HS-5 (cell line): Measurements from ENCODE around the gene SLIT1.

Source experiments
- DNase-seq: peaks from one replicate; pipeline ENCODE4 v3.0.0-alpha.2; 2012; ENCODE audit warnings: low read depth

The SLIT1 gene

GRCh38 chr10:97063271-97063982 is 122.3 kb downstream of the SLIT1 start:
- no peak for DNase-seq

- DNase-seq = no peak
These were observed 123.3 kb downstream of the SLIT1 start for GRCh38 chr10:97062456-97062855.

GRCh38 chr10:97062046-97062445 is 123.7 kb downstream of the SLIT1 start:
- DNase-seq = no peak

GRCh38 chr10:97061423-97061822 is 124.3 kb downstream of the SLIT1 start:
- DNase-seq = no peak

GRCh38 chr10:97060441-97061084 is 125.2 kb downstream of the SLIT1 start:
- DNase-seq = no peak

GRCh38 chr10:97059872-97060205 is 125.9 kb downstream of the SLIT1 start:
- DNase-seq = no peak

GRCh38 chr10:97059006-97059871 is 126.5 kb downstream of the SLIT1 start:
- DNase-seq = no peak

- no peak for DNase-seq
These were observed 127.2 kb downstream of the SLIT1 start for GRCh38 chr10:97058521-97058920.

GRCh38 chr10:97057491-97058235 is 128.1 kb downstream of the SLIT1 start:
- no peak for DNase-seq

- no peak for DNase-seq
These were observed 129.6 kb downstream of the SLIT1 start for GRCh38 chr10:97056003-97056630.

- DNase-seq = no peak
These were observed 132.5 kb downstream of the SLIT1 start for GRCh38 chr10:97053276-97053675.

GRCh38 chr10:97050956-97051496 is 134.7 kb downstream of the SLIT1 start:
- DNase-seq = no peak

GRCh38 chr10:97050205-97050745 is 135.5 kb downstream of the SLIT1 start:
- DNase-seq = no peak

GRCh38 chr10:97049670-97050069 is 136.1 kb downstream of the SLIT1 start:
- DNase-seq = no peak

GRCh38 chr10:97048649-97049427 is 136.9 kb downstream of the SLIT1 start:
- DNase-seq = no peak

- no peak for DNase-seq
These were observed 138.0 kb downstream of the SLIT1 start for GRCh38 chr10:97047788-97048187.

- DNase-seq = no peak
These were observed 138.5 kb downstream of the SLIT1 start for GRCh38 chr10:97047083-97047736.

- no peak for DNase-seq
These were observed 139.2 kb downstream of the SLIT1 start for GRCh38 chr10:97046456-97047082.

- no peak for DNase-seq
These were observed 142.2 kb downstream of the SLIT1 start for GRCh38 chr10:97043563-97043855.
